GM21619 (cell line): ENCODE measurements around the gene TSEN2.
"Not testable (repeated sequence)": the region's sequence is repeated elsewhere in the genome, so short reads cannot be mapped to it uniquely, and the experiment has no call there.

ENCODE experiments used
- ATAC-seq: cut with Tn5 transposase; IDR thresholded peaks from one replicate; pipeline ENCODE4 v1.9.1; 2021; ENCODE audit not compliant: unreplicated experiment

The TSEN2 gene

GRCh38 chr3:12471241-12471640, 13.0 kb upstream of the TSEN2 start:
- no peak for ATAC-seq

DNA sequence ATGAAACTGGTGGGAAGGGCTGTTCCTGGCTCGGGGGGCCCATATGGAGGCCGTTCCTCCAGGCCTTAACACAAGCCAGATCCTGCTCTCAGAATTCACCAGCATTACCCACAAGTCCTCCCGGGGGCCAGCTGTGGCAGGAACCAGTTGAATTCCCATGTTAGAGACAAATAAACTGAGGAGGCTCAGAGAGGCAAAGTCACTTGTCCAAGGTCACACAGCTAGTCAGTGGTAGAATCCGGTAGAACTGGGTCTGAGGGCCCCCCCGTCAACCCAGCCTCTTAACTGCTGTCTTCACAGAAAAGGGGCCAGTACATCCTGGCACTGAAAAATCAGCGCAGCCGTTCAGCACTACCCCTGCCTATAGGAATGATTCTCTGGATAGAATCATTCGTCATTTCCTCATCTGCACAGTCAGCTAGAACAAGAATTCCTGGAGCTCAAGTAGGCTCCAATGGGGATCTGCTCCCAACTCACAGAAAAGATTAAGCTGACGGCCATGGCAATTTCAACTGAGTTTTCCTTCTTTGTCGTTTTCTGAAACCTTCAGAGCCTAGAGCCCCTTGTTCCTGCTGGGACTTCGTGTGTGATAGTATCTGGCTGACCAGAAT, 12.2 kb upstream of the TSEN2 start:
- ATAC-seq, result no peak

- ATAC-seq, result no peak
These were observed 11.5 kb upstream of the TSEN2 start for GRCh38 chr3:12472796-12473195.

- ATAC-seq, result no peak
These were observed 10.8 kb upstream of the TSEN2 start for GRCh38 chr3:12473511-12473910.

DNA sequence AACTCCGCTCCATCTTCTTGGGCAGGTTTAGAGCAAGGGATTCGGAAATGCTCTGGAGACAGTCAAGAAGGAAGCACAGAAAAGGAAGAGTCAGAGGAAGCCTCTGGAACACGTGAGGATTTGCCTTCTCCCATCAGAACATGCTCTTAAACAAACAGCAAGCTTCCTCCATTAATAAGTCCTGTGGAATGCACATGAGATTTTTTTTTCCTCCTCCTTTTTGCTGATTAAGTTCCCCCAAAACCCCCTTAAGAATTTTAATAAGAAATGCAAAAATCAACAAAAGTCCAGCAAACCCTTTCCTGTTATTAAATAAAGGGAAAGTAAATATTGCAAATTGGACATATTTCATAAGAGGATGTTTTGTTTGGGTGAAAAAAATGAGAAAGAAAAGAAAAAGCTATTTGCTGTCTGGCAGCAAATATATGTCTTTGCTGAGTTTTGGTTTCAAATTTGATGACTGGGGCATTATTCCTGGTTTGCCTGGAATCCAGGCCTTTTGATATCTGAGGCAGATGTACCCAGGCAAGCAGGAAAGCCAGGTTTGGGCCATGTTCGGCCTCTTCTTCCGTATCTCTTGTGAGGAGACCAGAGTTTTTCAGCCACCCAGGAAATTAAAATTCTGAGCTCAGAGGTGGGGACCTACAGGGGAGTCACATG, 7.9 kb upstream of the TSEN2 start:
- ATAC-seq, result no peak

GRCh38 chr3:12477256-12477655, 7.0 kb upstream of the TSEN2 start:
- no peak for ATAC-seq

- ATAC-seq, result no peak
These were observed 6.0 kb upstream of the TSEN2 start for GRCh38 chr3:12478326-12478725.

- not testable (repeated sequence) for ATAC-seq
These were observed 5.1 kb upstream of the TSEN2 start for GRCh38 chr3:12479198-12479597.

GRCh38 chr3:12479919-12480427, 4.3 kb upstream of the TSEN2 start:
- no peak for ATAC-seq

DNA sequence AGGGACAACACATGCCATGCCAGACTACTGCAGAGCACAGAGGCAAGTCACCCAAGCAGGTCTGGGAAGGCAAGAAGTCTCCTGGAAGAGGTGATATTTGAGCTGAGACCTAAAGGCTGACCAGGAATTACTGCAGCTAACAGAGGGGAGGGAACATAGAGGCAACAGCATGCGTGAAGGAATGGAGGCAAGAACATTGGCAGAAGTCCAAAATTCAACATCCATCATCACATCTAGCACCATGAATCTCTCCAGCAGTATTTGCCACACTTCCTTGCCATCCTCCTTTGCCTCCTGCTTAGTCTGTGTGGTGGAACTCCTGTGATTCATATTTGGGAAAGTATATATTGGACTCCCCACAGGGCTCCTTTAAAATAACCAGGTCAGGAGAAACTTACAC, 870 bp upstream of the TSEN2 start:
- ATAC-seq, result no peak

- no peak for ATAC-seq
These were observed 445 bp upstream of the TSEN2 start for GRCh38 chr3:12483872-12484197.

DNA sequence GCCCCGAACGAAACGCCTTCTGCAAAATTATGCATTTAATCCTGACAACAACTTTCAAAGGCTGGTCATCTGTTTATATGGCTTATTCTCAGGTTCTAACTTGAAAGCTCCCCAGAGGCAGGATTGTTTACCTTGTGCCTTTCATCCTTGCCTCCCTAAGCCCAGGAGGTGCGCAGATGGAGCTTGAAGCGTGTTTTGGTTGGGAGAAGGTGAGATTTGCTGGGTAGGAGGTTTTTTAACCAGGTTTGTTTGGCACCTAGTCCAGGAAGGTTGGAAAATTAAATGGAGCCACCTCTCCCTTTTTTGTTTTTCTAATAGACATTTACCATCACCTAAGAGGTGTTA, 675 bp downstream of the TSEN2 start:
- ATAC-seq, result no peak

- no peak for ATAC-seq
These were observed 1.7 kb downstream of the TSEN2 start for GRCh38 chr3:12486001-12486400.

DNA sequence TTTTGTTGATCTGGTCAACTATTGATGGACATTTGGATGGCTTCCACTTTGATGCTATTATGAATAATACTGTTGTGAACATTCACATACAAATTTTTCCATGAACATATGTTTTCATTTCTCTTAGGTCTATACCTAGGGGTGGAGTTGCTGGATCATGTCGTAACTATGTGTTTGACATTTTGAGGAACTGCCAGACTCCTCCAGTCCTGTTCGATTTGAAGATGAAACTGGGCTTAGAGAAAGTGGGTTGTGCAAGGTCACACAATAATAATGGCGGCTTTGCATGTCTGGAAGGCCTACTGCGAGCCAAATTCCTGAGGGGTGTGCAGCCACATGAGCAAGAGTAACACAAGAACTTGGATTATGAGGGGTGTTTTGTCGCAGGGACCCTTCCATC, 2.6 kb downstream of the TSEN2 start:
- ATAC-seq, result no peak

- no peak for ATAC-seq
These were observed 3.1 kb downstream of the TSEN2 start for GRCh38 chr3:12487336-12487735.

DNA sequence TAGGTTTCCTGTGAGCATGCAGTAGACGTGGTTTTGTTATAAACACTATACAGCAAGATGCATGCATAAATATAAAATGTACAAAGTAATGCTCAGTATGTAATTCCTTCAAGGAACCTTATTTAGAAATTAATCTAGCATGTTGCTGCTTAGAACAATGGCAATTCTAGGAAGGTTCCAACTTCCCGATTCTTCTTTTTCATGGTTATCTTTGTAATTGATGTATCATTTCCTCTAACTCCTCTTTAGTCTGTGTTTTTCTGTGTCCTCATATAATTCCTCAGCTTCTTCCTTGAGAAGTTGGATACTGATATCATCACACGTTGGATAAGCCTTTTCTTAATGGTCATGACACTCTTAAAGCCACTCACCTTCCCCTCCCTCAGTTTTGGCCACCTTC, 3.5 kb downstream of the TSEN2 start:
- ATAC-seq, result no peak

- no peak for ATAC-seq
These were observed 5.1 kb downstream of the TSEN2 start for GRCh38 chr3:12489368-12489767.

DNA sequence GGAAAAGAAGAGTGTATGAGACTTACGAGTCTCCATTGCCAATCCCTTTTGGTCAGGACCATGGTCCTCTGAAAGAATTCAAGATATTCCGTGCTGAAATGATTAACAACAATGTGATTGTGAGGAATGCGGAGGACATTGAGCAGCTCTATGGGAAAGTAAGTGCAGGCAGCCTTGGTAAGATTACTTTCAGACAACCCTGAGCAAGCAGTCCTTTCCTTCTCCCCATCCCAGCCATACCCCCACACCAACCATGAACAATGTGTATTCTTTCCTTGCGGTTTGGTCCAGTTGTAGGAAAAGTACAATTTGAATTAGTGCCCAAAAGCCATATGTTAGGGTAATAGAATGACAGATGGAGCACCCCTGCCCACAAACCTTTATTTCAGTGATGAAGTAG, 5.6 kb downstream of the TSEN2 start:
- no peak for ATAC-seq

DNA sequence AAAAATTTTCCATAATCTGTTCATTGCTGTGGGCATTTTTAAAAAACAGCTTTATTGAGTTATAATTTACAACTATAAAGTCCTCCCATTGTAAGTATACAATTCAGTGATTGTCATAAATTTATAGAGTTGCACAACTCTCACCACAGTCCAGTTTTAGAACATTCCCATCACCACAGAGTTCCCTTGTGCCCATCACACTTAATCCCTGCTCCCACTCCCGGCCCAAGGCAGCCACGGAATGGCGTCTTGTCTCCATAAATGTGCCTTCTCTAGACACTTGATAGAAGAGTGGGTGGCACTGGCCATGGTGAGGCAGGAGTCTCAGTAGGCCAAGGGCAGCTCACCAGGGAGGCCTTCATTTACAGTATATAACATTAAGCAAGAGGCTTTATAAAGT, 6.3 kb downstream of the TSEN2 start:
- no peak for ATAC-seq

DNA sequence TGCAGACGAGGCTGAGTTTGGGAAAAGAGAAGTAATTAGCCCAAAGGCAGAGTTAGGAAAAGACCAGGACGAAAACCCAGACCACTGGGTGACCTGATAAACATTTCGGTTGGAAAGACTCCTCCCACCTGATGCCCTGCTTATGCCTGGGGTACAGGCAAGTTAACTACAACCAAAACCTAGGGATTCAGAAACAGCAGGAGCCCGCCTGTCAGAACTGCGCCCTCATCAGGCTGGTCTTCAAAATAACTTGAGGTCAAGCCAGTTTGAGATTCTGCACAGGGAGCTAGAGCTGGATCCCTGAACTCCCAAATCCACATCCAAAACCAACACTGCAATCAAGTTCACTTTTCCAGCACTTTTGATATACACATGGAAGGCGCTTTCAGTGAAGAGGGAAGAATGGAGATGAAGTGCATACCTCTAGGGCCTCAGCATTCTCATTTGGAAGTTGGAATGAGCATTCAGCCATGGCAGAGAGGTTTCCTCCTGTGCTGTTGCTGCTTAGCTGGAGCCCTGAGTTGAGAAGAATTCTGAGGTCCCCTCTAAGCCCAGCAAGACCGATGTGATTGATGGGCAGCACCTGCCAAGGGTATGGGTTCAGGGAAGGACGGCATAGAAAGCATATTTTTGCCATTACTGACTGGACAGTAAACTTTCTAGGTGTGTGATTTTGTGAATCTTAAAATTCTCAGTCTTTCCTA, 11.6 kb downstream of the TSEN2 start:
- no peak for ATAC-seq

DNA sequence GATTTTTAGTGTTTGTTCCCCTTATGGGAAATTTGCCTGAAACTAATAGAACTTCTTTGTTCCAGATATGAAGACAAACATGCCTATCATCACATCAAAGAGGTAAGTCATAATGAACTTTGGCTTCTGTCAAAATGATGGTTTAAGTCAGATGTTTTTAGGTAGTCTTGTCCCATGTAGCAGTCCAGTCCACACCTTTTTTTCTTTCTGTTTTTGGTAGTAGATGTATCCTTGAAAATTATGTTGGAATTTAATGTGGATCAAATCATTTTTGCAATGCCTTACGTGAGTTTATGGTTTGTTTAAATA, 12.1 kb downstream of the TSEN2 start:
- no peak for ATAC-seq

GRCh38 chr3:12499474-12499873, 15.2 kb downstream of the TSEN2 start:
- ATAC-seq, result no peak
